Peyer's patch (tissue), 4 donors: ENCODE results near the gene UBD. TPM values are rescaled to one million over a fixed set of nuclear protein-coding genes. Genes with fewer than 3 reads are reported as not detected.

Experiments
- DNase-seq, 3 donors: peaks; one replicate each; pipeline ENCODE4 v3.0.0-alpha.2; 2017 to 2019
- H3K27ac ChIP-seq, 4 donors: fragments of 200-600 bp; sonication (generic); one replicate each; pipeline ENCODE4 v1.5.1; 2016 to 2019
- H3K27me3 ChIP-seq, 2 donors: fragments of 200-600 bp; sonication (generic); one replicate each; pipeline ENCODE4 v1.5.1; 2019
- H3K36me3 ChIP-seq, 3 donors: fragments of 200-600 bp; sonication (generic); one replicate each; pipeline ENCODE4 v1.5.1; 2016 to 2019
- H3K4me1 ChIP-seq, 4 donors: fragments of 200-600 bp; sonication (generic); one replicate each; pipeline ENCODE4 v1.5.1; 2016 to 2019
- H3K4me3 ChIP-seq, 4 donors: fragments of 200-600 bp; sonication (generic); 1 replicate in 3 of 4; 2 replicates in 1 of 4; pipeline ENCODE4 v1.5.1; 2016 to 2019; ENCODE audit warnings: mild to moderate bottlenecking in 1 of 4
- H3K9me3 ChIP-seq, 4 donors: fragments of 200-600 bp; sonication (generic); one replicate each; pipeline ENCODE4 v1.5.1; 2016 to 2019; ENCODE audit warnings: mild to moderate bottlenecking in 1 of 4
- POLR2A ChIP-seq, 2 donors: fragments of 450-650 bp; IDR thresholded peaks; one replicate each; pipeline ENCODE4 v1.5.1; 2017; ENCODE audit warnings: antibody characterized with exemption in 2 of 2, mild to moderate bottlenecking in 2 of 2, moderate library complexity in 2 of 2
- total RNA-seq, 4 donors: library from RNA; depleted of rRNA; stranded (reverse); fragments of >200 nt; gene quantifications; one replicate each; pipeline ENCODE4 v1.1.0, GENCODE V29; 2016
- TF ChIP-seq, protein P1 (sequence below), 6 experiments: fragments of 450-650 bp in 4 of 6; fragments of 200-600 bp in 2 of 6; sonication (generic) in 1 of 6; IDR thresholded peaks; one replicate each; pipeline ENCODE4 v1.5.1; 2017 to 2019; ENCODE audit warnings: antibody characterized with exemption in 6 of 6, mild to moderate bottlenecking in 3 of 6, moderate library complexity in 1 of 6

Gene UBD
- total RNA-seq = 10 to 100 TPM in 1 of 4 donors, 1 to 10 TPM in 3; 1.6 to 24.8 (median 2.0) TPM

DNA sequence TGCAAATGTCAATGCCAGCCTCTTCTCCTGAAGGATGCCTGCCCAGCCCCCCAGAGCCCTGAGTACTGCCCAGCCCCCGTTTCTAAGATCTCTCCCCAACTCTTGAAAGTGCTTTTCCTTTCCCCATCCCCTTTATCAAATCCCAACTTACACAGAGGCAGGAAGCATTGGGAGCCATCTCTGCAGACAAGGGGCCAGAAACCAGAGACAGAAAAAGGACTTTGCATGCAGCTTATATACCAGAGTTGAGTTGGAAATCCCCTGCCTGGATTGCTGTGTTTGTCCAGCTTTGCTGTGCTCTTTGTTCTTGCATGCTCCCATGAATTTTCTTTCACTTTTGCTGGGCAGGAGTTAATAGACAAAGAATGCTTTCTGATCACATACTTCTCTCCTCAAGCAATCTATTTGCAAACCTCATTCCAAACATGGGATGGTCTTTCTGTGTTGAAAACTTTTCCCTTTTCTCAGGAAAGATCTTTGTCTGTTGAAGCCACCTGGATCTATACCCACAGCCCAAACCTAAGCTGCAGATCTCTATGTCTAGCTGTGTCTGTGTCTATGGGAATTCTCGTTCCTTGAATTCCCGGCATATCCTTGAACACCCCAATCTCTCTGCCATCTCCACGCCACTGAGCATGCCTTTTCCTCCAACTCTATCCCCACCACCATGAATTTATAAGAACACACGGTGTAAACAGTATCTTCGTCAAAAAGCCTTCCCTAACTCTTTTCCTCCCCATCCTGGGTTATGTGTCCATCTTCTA is at the start of gene UBD:
TSS of gene UBD (minus strand) at position 209 of the 764 bp plus-strand sequence. CDS start at position 178, 31 bp downstream.
- Histone ChIP-seq H3K9me3 (no peaks in the 10 kb centered on the region), H3K4me1 (no peaks in the 10 kb centered on the region), H3K27me3 (no peaks in the 10 kb centered on the region), H3K27ac (no peak within 1 kb of the TSS), H3K4me3 (no peak within 1 kb of the TSS), H3K36me3 (no peaks in the 10 kb centered on the region)
- TF ChIP-seq POLR2A (IDR thresholded peaks at IDR 0.05) = no peak
- TF ChIP-seq, protein P1, sequence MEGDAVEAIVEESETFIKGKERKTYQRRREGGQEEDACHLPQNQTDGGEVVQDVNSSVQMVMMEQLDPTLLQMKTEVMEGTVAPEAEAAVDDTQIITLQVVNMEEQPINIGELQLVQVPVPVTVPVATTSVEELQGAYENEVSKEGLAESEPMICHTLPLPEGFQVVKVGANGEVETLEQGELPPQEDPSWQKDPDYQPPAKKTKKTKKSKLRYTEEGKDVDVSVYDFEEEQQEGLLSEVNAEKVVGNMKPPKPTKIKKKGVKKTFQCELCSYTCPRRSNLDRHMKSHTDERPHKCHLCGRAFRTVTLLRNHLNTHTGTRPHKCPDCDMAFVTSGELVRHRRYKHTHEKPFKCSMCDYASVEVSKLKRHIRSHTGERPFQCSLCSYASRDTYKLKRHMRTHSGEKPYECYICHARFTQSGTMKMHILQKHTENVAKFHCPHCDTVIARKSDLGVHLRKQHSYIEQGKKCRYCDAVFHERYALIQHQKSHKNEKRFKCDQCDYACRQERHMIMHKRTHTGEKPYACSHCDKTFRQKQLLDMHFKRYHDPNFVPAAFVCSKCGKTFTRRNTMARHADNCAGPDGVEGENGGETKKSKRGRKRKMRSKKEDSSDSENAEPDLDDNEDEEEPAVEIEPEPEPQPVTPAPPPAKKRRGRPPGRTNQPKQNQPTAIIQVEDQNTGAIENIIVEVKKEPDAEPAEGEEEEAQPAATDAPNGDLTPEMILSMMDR (IDR thresholded peaks at IDR 0.05) = no peak
- no peak for DNase-seq

DNA sequence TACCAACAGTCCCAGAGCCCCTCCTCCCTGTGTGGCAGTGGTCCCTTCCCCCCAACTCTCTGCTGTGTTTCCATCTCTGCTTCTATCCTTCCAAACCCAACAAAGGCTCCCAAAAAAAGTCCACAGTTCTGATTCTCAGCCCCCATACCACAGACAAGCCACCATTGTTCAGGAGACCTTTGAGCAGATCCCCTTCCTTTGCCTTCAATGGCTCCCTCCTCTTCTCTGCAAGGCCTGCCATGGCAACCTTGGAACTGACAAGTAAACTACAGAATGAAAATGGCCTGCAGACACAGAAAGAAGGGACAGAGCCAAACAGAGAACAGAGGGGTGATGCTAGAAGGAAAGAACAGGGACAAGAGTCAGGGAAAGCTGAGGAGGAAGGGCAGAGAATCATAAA is 48.6 kb upstream of the UBD start:
- H3K27me3 ChIP-seq = no peaks in the 10 kb centered on the region
- no peak overlapping the region for H3K27ac ChIP-seq
- H3K4me1 ChIP-seq = no peaks in the 10 kb centered on the region
- H3K36me3 ChIP-seq = peaks cover 0 to 9% (median 0%) of the 10 kb centered on the region in 3 donors
- no peak for TF ChIP-seq POLR2A (IDR thresholded peaks at IDR 0.05)
- TF ChIP-seq, protein P1 (IDR thresholded peaks at IDR 0.05) = no peak
- no peaks in the 10 kb centered on the region for H3K9me3 ChIP-seq
- no peak overlapping the region for H3K4me3 ChIP-seq
- DNase-seq = no peak

DNA sequence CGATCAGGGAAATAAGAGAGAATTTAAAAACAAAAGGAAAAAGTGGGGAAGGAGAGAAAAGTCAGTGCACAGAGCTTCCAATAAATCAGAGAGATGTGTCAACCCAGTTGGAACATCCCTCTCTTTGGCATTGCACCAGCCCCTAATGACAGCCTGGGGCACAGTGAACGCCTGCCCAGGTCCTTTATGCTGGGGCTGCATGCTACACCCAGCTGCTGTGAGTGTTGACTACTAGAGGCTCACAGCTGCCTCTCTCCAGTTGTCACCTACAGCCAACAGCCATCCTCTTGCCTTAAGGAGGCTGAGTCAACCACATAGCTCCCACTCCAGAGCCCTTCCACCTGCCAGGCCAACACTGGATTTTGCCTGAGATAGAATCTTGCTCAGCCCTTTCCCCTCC is 44.4 kb upstream of the UBD start:
- Histone ChIP-seq H3K4me1 (no peaks in the 10 kb centered on the region), H3K36me3 (no peaks in the 10 kb centered on the region), H3K9me3 (no peaks in the 10 kb centered on the region), H3K27ac (no peak overlapping the region), H3K4me3 (no peak overlapping the region), H3K27me3 (no peaks in the 10 kb centered on the region)
- no peak for DNase-seq
- TF ChIP-seq, protein P1 (IDR thresholded peaks at IDR 0.05) = no peak
- TF ChIP-seq POLR2A (IDR thresholded peaks at IDR 0.05) = no peak

DNA sequence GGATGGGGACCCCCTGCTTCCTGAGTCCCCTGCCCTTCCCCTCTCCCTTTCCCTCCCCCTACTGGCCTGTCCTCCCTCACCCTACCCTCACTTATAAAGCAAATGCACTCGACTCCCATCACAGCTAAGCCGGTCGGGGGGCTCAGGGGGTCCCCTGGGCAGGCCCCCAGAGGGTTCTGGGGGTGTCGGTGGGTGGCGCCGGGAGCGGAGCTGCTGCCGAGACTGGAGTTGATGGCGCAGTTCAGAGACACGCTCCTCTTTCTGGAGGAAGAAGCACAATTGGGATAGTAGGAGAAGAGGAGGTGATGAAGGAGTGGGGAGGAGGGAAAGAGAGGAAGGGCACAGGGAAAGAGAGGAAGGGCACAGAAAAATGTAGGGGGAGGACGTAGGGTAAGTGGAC is 43.9 kb upstream of the UBD start:
- Histone ChIP-seq H3K36me3 (no peaks in the 10 kb centered on the region), H3K9me3 (no peaks in the 10 kb centered on the region), H3K27ac (no peak overlapping the region), H3K4me3 (no peak overlapping the region), H3K27me3 (no peaks in the 10 kb centered on the region), H3K4me1 (no peaks in the 10 kb centered on the region)
- no peak for TF ChIP-seq POLR2A (IDR thresholded peaks at IDR 0.05)
- TF ChIP-seq, protein P1 (IDR thresholded peaks at IDR 0.05) = no peak
- no peak for DNase-seq

DNA sequence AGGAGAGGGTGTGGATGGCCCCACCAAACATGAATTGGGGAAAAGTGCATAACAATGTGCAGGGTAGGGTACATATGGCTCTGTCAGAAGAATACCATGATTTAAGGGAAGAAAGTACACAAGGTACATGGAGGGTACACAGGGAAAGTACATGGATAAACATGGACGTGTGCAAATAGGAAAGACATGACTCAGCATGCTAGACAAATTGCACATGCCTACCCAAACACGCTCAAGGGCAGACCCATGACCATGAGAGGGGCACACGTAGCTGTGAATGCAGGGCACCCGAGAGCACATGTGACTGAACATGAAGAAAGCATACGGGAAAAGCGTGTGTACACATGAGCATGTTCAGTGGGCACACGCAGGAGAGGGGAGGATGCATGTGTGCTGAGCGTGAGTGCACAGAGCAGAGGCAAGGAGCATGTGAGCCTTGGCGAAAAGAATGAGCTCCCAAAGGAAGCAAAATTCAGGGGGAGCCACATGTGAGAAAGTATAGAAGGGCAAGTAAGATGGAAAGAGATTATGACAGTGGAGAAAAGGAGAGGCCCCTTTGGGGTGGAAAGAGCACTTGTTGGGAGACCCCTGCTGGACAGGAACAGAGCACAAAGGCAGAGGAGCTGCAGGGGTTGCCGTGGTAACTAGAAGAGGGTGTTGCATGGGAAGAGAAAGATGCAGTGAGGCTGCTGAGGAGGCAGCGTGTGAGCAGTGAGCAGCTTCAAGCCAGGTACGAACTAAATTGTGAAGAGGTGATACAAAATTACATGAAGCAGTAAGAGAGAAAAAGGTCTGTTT is 43.2 kb upstream of the UBD start:
- no peaks in the 10 kb centered on the region for H3K36me3 ChIP-seq
- H3K27ac ChIP-seq = no peak overlapping the region
- no peaks in the 10 kb centered on the region for H3K9me3 ChIP-seq
- DNase-seq = no peak
- H3K27me3 ChIP-seq = no peaks in the 10 kb centered on the region
- H3K4me1 ChIP-seq = no peaks in the 10 kb centered on the region
- TF ChIP-seq POLR2A (IDR thresholded peaks at IDR 0.05) = no peak
- TF ChIP-seq, protein P1 (IDR thresholded peaks at IDR 0.05) = no peak
- H3K4me3 ChIP-seq = no peak overlapping the region
